K562 (cell line): ENCODE data around the gene EGR1. TPM values are rescaled to one million over a fixed set of nuclear protein-coding genes. Genes with fewer than 3 reads are reported as not detected.

Experiments used
- HNRNPL ChIP-seq: fragments of 200-400 bp; formaldehyde crosslinking; IDR thresholded peaks from 2 replicates; pipeline ENCODE4 v1.6.1; 2017; ENCODE audit warnings: low read depth, mild to moderate bottlenecking, low read length
- LCOR ChIP-seq: sonication (generic); formaldehyde crosslinking; IDR thresholded peaks from 2 replicates; pipeline ENCODE4 v1.8.0; 2022; ENCODE audit warnings: mild to moderate bottlenecking, missing genetic modification reagents
- MTF1 ChIP-seq: fragments of 250-450 bp; sonication (Bioruptor Pico); IDR thresholded peaks from 2 replicates; pipeline ENCODE4 v1.9.0; 2021; ENCODE audit warnings: moderate library complexity, mild to moderate bottlenecking, inconsistent platforms, borderline replicate concordance
- POLR2AphosphoS5 ChIP-seq: IDR thresholded peaks from 2 replicates; pipeline ENCODE4 v1.6.1; 2011; ENCODE audit warnings: mild to moderate bottlenecking, low read depth, low read length, moderate library complexity; ENCODE audit not compliant: control insufficient read depth, insufficient read depth
- PREB ChIP-seq: sonication (generic); formaldehyde crosslinking; IDR thresholded peaks from 2 replicates; pipeline ENCODE4 v1.8.1; 2023; ENCODE audit warnings: mild to moderate bottlenecking, missing genetic modification reagents
- SUPT5H ChIP-seq: fragments of 450-650 bp; IDR thresholded peaks from 2 replicates; pipeline ENCODE4 v1.6.1; 2016
- TEAD4 ChIP-seq, 2 experiments: sonication (generic) in 1 of 2; formaldehyde crosslinking in 1 of 2; IDR thresholded peaks; 2 replicates each; pipeline versions ENCODE4 v1.6.1 to v1.8.0; 2012 to 2022; ENCODE audit warnings: borderline replicate concordance in 1 of 2, inconsistent platforms in 1 of 2, low read length in 1 of 2, mild to moderate bottlenecking in 1 of 2, missing genetic modification reagents in 1 of 2
- USF1 ChIP-seq: sonication (generic); formaldehyde crosslinking; IDR thresholded peaks from 2 replicates; pipeline ENCODE4 v1.9.0; 2022; ENCODE audit warnings: mild to moderate bottlenecking, missing genetic modification reagents
- VEZF1 ChIP-seq: fragments of 200-800 bp; sonication (Bioruptor generic); IDR thresholded peaks from 2 replicates; pipeline ENCODE4 v1.6.1; 2017; ENCODE audit warnings: missing genetic modification characterization, missing compliant biosample characterization
- YY1 ChIP-seq, 3 experiments: IDR thresholded peaks; 2 replicates each; pipeline ENCODE4 v1.6.1; 2011; ENCODE audit warnings: low read length in 2 of 3, mild to moderate bottlenecking in 2 of 3, moderate library complexity in 2 of 3, borderline replicate concordance in 1 of 3, control low read depth in 1 of 3, low read depth in 1 of 3; ENCODE audit not compliant: insufficient read depth in 3 of 3, insufficient replicate concordance in 2 of 3, control insufficient read depth in 1 of 3, insufficient read length in 1 of 3; ENCODE audit errors: extremely low read depth in 1 of 3
- ZC3H11A ChIP-seq: IDR thresholded peaks from 2 replicates; pipeline ENCODE4 v1.6.1; 2012; ENCODE audit warnings: low read depth, low read length, improper control_type of control experiment
- ZNF232 ChIP-seq: sonication (generic); formaldehyde crosslinking; IDR thresholded peaks from 2 replicates; pipeline ENCODE4 v1.8.0; 2022; ENCODE audit warnings: mild to moderate bottlenecking, missing genetic modification reagents
- ZNF24 ChIP-seq: fragments of 450-650 bp; IDR thresholded peaks from 2 replicates; pipeline ENCODE4 v1.6.1; 2016
- polyA plus RNA-seq, 8 experiments: library from polyadenylated mRNA; depleted of rRNA in 4 of 8; stranded (reverse) in 5 of 8; unstranded in 3 of 8; fragments of >200 nt; fragmentation: Nextera tagmentation in 2 of 8; fragmentation: Illumina TruSeq in 1 of 8; extraction: Ambion mirVana in 2 of 8; extraction: Trizol in 1 of 8; gene quantifications; 2 replicates each; pipeline versions ENCODE4 v1.2.1 to v1.2.3, GENCODE V29; 2011 to 2014; ENCODE audit warnings: inconsistent platforms in 1 of 8, missing spikeins in 1 of 8
- total RNA-seq, 7 experiments: library from RNA; depleted of rRNA in 6 of 7; stranded (reverse); fragments of >200 nt in 6 of 7; fragmentation: Illumina TruSeq in 2 of 7; extraction: Trizol in 2 of 7; gene quantifications; 2 replicates each; pipeline versions ENCODE4 v1.2.1 to v1.2.3, GENCODE V29; 2011 to 2021; ENCODE audit warnings: low replicate concordance in 1 of 7
- TF ChIP-seq, protein P1 (sequence below): sonication (generic); formaldehyde crosslinking; IDR thresholded peaks from 2 replicates; pipeline ENCODE4 v1.8.0; 2022; ENCODE audit warnings: mild to moderate bottlenecking, missing genetic modification reagents

Gene EGR1
- total and polyA plus RNA-seq, 9 of the 15 experiments (the other 6 are each of a cell fraction or from before 2014, with no cell fraction given), result 1.3 to 132 (median 21.5) TPM

GRCh38 chr5:138466125-138466899 lies 1.0 kb downstream of the EGR1 start (continued):
- peak; percentile 19; the same call in 1 of the 2 replicates for TF ChIP-seq ZNF232 (CRISPR knock-in tag)
- no peak for TF ChIP-seq VEZF1 (CRISPR knock-in tag)
- TF ChIP-seq HNRNPL, result peak; percentile 98
- TF ChIP-seq, protein P1, sequence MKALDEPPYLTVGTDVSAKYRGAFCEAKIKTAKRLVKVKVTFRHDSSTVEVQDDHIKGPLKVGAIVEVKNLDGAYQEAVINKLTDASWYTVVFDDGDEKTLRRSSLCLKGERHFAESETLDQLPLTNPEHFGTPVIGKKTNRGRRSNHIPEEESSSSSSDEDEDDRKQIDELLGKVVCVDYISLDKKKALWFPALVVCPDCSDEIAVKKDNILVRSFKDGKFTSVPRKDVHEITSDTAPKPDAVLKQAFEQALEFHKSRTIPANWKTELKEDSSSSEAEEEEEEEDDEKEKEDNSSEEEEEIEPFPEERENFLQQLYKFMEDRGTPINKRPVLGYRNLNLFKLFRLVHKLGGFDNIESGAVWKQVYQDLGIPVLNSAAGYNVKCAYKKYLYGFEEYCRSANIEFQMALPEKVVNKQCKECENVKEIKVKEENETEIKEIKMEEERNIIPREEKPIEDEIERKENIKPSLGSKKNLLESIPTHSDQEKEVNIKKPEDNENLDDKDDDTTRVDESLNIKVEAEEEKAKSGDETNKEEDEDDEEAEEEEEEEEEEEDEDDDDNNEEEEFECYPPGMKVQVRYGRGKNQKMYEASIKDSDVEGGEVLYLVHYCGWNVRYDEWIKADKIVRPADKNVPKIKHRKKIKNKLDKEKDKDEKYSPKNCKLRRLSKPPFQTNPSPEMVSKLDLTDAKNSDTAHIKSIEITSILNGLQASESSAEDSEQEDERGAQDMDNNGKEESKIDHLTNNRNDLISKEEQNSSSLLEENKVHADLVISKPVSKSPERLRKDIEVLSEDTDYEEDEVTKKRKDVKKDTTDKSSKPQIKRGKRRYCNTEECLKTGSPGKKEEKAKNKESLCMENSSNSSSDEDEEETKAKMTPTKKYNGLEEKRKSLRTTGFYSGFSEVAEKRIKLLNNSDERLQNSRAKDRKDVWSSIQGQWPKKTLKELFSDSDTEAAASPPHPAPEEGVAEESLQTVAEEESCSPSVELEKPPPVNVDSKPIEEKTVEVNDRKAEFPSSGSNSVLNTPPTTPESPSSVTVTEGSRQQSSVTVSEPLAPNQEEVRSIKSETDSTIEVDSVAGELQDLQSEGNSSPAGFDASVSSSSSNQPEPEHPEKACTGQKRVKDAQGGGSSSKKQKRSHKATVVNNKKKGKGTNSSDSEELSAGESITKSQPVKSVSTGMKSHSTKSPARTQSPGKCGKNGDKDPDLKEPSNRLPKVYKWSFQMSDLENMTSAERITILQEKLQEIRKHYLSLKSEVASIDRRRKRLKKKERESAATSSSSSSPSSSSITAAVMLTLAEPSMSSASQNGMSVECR (CRISPR knock-in tag), result no peak; the same call in 1 of the 2 replicates
- TF ChIP-seq POLR2AphosphoS5, result peak; percentile 87
- TF ChIP-seq YY1 (IDR thresholded peaks at IDR 0.05; ENCODE audit: borderline replicate concordance in 1 of 3, control insufficient read depth in 1 of 3, extremely low read depth in 1 of 3, insufficient read depth in 3 of 3, insufficient read length in 1 of 3, insufficient replicate concordance in 2 of 3, low read depth in 1 of 3, low read length in 2 of 3), result peak in 1 of 3 experiments; percentile 18
- TF ChIP-seq ZC3H11A, result no peak
- no peak for TF ChIP-seq ZNF24
- peak; percentile 94 for TF ChIP-seq SUPT5H
- no peak; the same call in 1 of the 2 replicates for TF ChIP-seq TEAD4 (IDR thresholded peaks at IDR 0.05; ENCODE audit: low read length)
- TF ChIP-seq TEAD4 (CRISPR knock-in tag; IDR thresholded peaks at IDR 0.05; ENCODE audit: borderline replicate concordance), result 0 out of 2 replicates have a peak, but pooled peaks have one; percentile 16
- no peak for TF ChIP-seq PREB
- TF ChIP-seq USF1 (CRISPR knock-in tag), result 0 out of 2 replicates have a peak, but pooled peaks have one; percentile 4
- peak; percentile 14 for TF ChIP-seq LCOR (CRISPR knock-in tag)
- TF ChIP-seq MTF1 (CRISPR knock-in tag), result no peak
- TF ChIP-seq, all 486 proteins: peak for 56
